GM19395 (cell line): Measurements from ENCODE around the gene C1orf198.

Source experiments
- ATAC-seq: cut with Tn5 transposase; IDR thresholded peaks from one replicate; pipeline ENCODE4 v1.9.1; 2021; ENCODE audit warnings: mild to moderate bottlenecking, moderate library complexity; ENCODE audit not compliant: unreplicated experiment

C1orf198 gene

DNA sequence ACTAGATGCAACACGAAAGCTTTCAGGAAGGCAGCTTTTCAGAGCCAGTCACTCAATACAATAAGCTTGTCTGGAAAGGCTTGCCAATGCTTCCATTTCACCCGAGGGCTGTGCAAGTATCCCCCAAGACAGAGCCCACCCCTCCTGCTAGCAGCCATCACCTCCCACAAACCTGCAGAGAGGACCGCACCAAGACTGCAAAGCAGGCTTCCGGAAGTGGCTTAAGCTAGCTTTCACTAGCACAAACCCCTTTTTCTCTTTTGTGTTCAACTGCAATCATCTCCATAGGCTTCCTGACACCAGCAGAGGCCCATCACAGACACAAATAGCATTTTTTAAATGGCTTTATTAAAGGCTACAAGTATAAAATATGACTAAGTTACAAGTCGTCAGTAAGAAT, 31.5 kb downstream of the C1orf198 start:
- no peak for ATAC-seq

DNA sequence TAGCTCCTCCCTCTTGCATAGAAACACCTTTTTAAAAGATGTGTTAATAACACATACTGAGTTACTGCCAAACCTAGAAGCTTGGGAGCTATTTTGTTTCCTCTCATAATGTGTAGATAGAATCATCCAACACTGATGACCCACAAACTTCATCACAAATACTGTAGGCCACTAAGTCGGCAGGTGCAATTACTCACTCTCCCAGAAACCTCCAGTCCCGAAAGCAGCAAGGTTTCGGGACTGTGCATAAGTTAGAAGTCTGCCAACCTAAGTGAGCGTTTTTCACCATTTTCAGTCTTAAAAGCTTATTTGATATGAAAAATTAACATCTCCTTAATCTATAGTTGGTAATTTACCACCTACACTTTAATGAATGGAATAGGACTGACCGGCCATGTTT, 32.0 kb downstream of the C1orf198 start:
- ATAC-seq: no peak

- no peak for ATAC-seq
Measured at GRCh38 chr1:230834292-230834691, 34.0 kb downstream of the C1orf198 start.

DNA sequence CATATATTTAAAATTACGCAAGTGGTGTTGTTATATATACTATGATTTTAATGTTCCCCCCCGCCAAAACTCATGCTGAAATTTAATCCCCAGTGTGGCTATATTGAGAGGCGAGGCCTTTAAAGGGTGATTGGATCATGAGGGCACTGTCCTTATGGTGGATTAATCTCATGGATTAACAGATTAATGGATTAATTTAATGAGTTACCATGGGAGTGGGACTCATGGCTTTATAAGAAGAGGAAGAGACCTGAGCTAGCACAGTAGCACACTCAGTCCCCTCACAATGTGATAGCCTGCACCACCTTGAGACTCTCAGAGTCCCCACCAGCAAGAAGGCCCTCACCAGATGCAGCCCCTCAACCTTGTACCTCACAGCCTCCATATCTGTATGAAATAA, 34.8 kb downstream of the C1orf198 start:
- no peak for ATAC-seq

- no peak for ATAC-seq
Measured at GRCh38 chr1:230832476-230832875, 35.8 kb downstream of the C1orf198 start.

- no peak for ATAC-seq
Measured at GRCh38 chr1:230831771-230832170, 36.5 kb downstream of the C1orf198 start.

GRCh38 chr1:230828421-230828820, 39.9 kb downstream of the C1orf198 start:
- ATAC-seq: no peak

- ATAC-seq: no peak
Measured at GRCh38 chr1:230827801-230828200, 40.5 kb downstream of the C1orf198 start.

DNA sequence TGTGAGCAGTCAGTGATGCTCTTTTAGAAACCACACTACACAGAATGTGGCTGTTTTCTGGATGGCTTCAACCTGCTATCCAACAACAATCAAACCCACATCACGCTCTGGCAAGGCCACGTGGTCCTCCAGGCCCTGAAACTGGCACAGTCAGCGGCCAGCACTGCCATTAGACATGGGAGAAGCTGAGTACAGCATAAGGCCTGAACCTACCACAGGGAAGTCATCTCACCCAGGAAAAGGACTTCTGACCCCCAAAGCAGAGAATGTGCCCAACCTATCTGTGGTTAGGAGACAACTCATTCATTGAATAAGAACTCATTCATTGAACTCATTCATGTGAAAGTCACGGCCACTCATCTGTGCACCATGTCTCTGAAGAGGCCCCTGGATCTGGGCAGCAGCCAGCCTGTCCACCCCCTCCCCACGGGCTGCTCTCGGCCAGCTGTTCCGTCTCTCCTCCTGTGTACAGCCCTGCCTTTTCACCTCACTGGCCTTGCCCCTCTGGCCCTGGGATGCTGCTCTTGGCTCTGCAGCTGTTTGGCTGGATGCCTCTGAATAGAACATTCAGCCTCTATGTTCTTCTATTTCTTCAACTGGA, 41.1 kb downstream of the C1orf198 start:
- ATAC-seq: no peak

GRCh38 chr1:230826166-230826875, 42.0 kb downstream of the C1orf198 start:
- ATAC-seq: no peak

GRCh38 chr1:230825761-230826160, 42.6 kb downstream of the C1orf198 start:
- no peak for ATAC-seq

GRCh38 chr1:230824919-230825721, 43.2 kb downstream of the C1orf198 start:
- no peak for ATAC-seq

GRCh38 chr1:230824551-230824918, 43.8 kb downstream of the C1orf198 start:
- ATAC-seq: no peak

DNA sequence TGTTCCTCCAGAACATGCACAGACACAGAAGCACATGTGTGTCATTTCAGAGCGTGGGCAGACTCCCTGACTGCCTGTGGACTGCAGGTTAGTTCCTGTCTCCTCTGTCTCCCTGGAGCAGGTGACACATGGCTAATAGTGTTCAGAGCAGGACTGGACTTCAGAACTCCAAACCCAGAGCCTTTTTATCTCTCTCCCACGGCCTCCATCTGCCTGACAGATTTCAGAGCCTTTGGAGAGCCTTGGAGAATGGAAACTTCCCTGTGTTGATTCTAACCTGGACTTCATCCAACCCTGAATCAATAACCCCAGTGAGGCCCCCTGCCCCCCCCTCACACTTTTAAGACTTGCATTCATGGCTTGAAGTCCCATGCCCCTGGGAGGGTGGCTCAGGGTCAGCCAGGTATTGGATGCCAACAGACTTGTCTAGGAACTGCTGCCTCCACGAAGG, 44.4 kb downstream of the C1orf198 start:
- ATAC-seq: no peak

- ATAC-seq: no peak
Measured at GRCh38 chr1:230823426-230823825, 44.9 kb downstream of the C1orf198 start.

DNA sequence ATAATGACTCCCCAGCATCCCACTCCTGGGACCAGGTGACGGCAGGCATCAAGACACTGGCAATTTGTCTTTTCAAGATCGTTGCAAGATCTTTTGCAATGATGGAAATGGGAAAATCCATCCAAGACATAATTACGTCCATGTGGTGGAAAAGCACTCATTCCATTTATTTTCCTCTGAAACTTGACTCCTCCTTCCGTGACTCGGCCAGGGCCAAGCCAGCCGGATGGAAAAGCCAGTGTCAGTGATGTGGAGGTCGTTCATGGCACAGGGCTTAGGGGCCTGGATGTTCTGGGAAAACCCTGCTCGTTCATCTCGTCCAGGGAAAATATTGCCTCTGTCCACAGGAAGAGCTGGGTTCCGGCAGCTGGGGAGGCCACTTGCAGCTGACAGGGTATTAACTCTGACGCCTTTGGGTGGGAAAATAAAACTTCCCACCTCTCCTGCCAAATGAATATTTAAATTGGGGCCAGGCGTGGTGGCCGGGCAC, 46.2 kb downstream of the C1orf198 start:
- no peak for ATAC-seq

- no peak for ATAC-seq
Measured at GRCh38 chr1:230821346-230821745, 47.0 kb downstream of the C1orf198 start.

DNA sequence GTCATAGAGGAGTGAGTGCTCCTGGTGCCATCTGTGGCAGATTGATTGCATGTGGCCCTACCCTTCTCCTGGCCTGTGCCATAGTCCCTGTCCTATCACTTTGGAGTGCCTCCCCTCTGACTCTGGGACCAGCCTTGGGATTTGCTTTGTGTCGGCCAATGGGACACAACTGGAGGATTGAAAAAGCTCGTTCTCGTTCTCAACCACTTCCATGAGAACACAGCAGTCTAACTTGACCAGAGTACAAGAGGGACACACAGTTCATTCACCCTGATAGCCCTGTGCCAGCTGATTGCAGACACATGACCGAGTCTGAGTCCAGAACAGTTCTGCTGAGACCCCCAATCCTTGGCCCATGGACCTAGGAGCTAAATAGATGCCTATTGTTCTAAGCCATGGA, 47.8 kb downstream of the C1orf198 start:
- ATAC-seq: no peak

DNA sequence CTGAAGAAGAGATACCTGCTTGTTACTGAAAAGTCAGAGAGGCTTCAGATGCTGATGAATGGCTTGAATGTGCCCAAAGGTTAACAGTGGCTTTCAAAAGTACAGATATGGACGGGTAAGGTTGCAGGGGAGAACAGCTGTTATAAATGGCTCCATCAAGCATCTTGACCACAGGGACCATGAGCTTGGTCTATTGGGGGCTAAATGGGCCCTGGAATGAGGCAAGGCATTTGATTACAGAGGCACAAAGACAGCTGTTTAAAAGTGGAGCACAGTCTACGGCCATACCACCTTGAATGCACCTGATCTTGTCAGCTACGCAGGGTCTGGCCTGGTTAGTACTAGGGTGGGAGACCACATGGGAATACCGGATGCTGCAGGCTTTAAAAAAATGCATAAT, 48.3 kb downstream of the C1orf198 start:
- ATAC-seq: no peak

DNA sequence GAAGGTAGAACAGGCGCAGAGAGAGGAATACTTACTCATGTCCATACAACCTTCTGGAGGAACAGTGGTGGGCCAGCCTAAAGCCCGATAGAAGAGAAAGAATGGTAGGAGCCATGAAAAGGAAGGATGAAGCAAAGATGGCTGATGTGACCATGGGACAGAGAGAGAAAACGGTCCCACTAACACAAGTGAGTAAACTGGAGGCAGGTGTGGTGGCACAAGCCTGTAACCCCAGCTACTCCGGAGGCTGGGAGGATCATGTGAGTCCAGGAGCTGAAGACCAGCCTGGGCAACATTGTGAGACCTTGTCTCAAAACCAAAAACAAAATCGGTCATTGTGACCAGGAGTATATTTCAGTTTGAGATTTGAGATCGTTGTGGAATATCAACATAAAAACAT, 49.4 kb downstream of the C1orf198 start:
- no peak for ATAC-seq

DNA sequence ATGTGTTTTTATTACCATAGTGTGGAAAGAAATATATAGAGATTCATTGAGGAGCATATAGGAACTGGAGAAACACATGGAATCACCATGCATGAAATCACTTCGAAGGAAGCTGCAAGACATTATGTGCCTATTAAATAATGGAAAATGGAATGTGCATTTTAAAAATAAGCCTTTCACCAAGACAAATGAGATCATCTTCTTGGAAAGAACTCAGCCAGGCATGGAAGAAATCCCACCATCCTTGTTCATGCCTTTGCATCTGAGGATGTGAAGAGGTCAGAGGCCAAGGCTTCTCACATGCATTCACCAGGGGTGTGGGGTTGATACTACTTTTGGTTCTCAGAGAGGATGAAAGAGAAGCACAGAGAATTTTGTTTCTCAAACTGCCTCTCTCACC, 50.0 kb downstream of the C1orf198 start:
- ATAC-seq: no peak

GRCh38 chr1:230816018-230816417, 52.3 kb downstream of the C1orf198 start:
- no peak for ATAC-seq
